Esophagus (tissue), 2 donors: ENCODE data around the gene KLHL33. TPM values are rescaled to one million over a fixed set of nuclear protein-coding genes. Genes with fewer than 3 reads are reported as not detected.

Experiments used
- H3K27ac ChIP-seq, 2 donors: one replicate each; pipeline ENCODE4 v1.5.1; 2013; ENCODE audit warnings: low read depth in 2 of 2, mild to moderate bottlenecking in 2 of 2, inconsistent platforms in 1 of 2, low read length in 1 of 2, moderate library complexity in 1 of 2
- H3K27me3 ChIP-seq, 2 donors: one replicate each; pipeline ENCODE4 v1.6.1; 2013; ENCODE audit warnings: low read length in 2 of 2, control low read depth in 1 of 2, mild to moderate bottlenecking in 1 of 2; ENCODE audit not compliant: insufficient read depth in 2 of 2, control insufficient read depth in 1 of 2
- H3K36me3 ChIP-seq, 2 donors: one replicate each; pipeline ENCODE4 v1.6.1; 2013; ENCODE audit warnings: low read length in 1 of 2; ENCODE audit not compliant: control insufficient read depth in 2 of 2, insufficient read depth in 2 of 2
- H3K4me1 ChIP-seq, 2 donors: one replicate each; pipeline ENCODE4 v1.6.1; 2013; ENCODE audit warnings: low read length in 1 of 2; ENCODE audit not compliant: control insufficient read depth in 2 of 2, insufficient read depth in 2 of 2
- H3K4me3 ChIP-seq, 2 donors: one replicate each; pipeline ENCODE4 v1.5.1; 2013; ENCODE audit warnings: low read length in 2 of 2, mild to moderate bottlenecking in 2 of 2, low read depth in 1 of 2, moderate library complexity in 1 of 2
- H3K9me3 ChIP-seq, 2 donors: one replicate each; pipeline ENCODE4 v1.6.1; 2013; ENCODE audit warnings: mild to moderate bottlenecking in 2 of 2, low read depth in 1 of 2, low read length in 1 of 2, moderate library complexity in 1 of 2; ENCODE audit not compliant: control insufficient read depth in 2 of 2, insufficient read depth in 1 of 2
- WGBS, 2 donors: extraction: QIAGEN DNeasy Blood & Tissue Kit; methylation state at CpG; one replicate each; pipeline ENCODE4 v1.1.7; 2013; 5-methylcytosine and 5-hydroxymethylcytosine counted together
- polyA plus RNA-seq, 2 donors: library from polyadenylated mRNA; stranded (reverse); fragments of 200-250 nt; gene quantifications; one replicate each; pipeline ENCODE4 v1.2.3, GENCODE V29; 2013
- donor health status: healthy with polysubstance abuse.
- donor health status: Bipolar disorder and iron deficiency.

The KLHL33 gene
- polyA plus RNA-seq, 2 donors, result 0.06 to 0.07 TPM

- Histone ChIP-seq H3K9me3 (no peaks in the 10 kb centered on the region), H3K27ac (no peak overlapping the region), H3K4me1 (no peaks in the 10 kb centered on the region), H3K27me3 (no peaks in the 10 kb centered on the region), H3K4me3 (no peak overlapping the region), H3K36me3 (peaks cover 0 to 3% of the 10 kb centered on the region in 2 donors)
- 74 to 76% methylated on average over 30 of the region's 30 CpGs for WGBS, 2 donors
Measured at GRCh38 chr14:20429801-20430669, 5.9 kb downstream of the KLHL33 start.

GRCh38 chr14:20428802-20429201 is 7.2 kb downstream of the KLHL33 start:
- Histone ChIP-seq H3K36me3 (peaks cover 0 to 3% of the 10 kb centered on the region in 2 donors), H3K27me3 (no peaks in the 10 kb centered on the region), H3K4me3 (no peak overlapping the region), H3K4me1 (no peaks in the 10 kb centered on the region), H3K9me3 (no peaks in the 10 kb centered on the region), H3K27ac (no peak overlapping the region)
- 44 to 59% methylated on average over 5 of the region's 5 CpGs for WGBS, 2 donors

- Histone ChIP-seq H3K4me3 (no peak overlapping the region), H3K27me3 (no peaks in the 10 kb centered on the region), H3K9me3 (no peaks in the 10 kb centered on the region), H3K36me3 (peaks cover 0 to 3% of the 10 kb centered on the region in 2 donors), H3K4me1 (no peaks in the 10 kb centered on the region), H3K27ac (no peak overlapping the region)
- WGBS, 2 donors, result 82 to 84% methylated on average over 5 of the region's 5 CpGs
Measured at GRCh38 chr14:20428010-20428365, 8.0 kb downstream of the KLHL33 start.

GRCh38 chr14:20427231-20428009 is 8.5 kb downstream of the KLHL33 start:
- Histone ChIP-seq H3K9me3 (no peaks in the 10 kb centered on the region), H3K4me1 (no peaks in the 10 kb centered on the region), H3K4me3 (no peak overlapping the region), H3K36me3 (peaks cover 0 to 3% of the 10 kb centered on the region in 2 donors), H3K27me3 (no peaks in the 10 kb centered on the region), H3K27ac (no peak overlapping the region)
- 48 to 60% methylated on average over 5 of the region's 5 CpGs for WGBS, 2 donors

GRCh38 chr14:20424851-20425250 is 11.1 kb downstream of the KLHL33 start:
- H3K4me1 ChIP-seq, result no peaks in the 10 kb centered on the region
- H3K9me3 ChIP-seq, result no peaks in the 10 kb centered on the region
- H3K4me3 ChIP-seq, result no peak overlapping the region
- no peak overlapping the region for H3K27ac ChIP-seq
- no peaks in the 10 kb centered on the region for H3K27me3 ChIP-seq
- 35 to 36% methylated on average over 2 of the region's 2 CpGs for WGBS, 2 donors
- no peaks in the 10 kb centered on the region for H3K36me3 ChIP-seq

GRCh38 chr14:20422886-20423285 is 13.1 kb downstream of the KLHL33 start:
- H3K9me3 ChIP-seq, result no peaks in the 10 kb centered on the region
- H3K36me3 ChIP-seq, result no peaks in the 10 kb centered on the region
- H3K4me1 ChIP-seq, result no peaks in the 10 kb centered on the region
- no peak overlapping the region for H3K27ac ChIP-seq
- 39 to 47% methylated on average over 2 of the region's 2 CpGs for WGBS, 2 donors
- no peaks in the 10 kb centered on the region for H3K27me3 ChIP-seq
- H3K4me3 ChIP-seq, result no peak overlapping the region

GRCh38 chr14:20421267-20421666 is 14.7 kb downstream of the KLHL33 start:
- Histone ChIP-seq H3K4me3 (no peak overlapping the region), H3K9me3 (no peaks in the 10 kb centered on the region), H3K27me3 (no peaks in the 10 kb centered on the region), H3K4me1 (no peaks in the 10 kb centered on the region), H3K36me3 (no peaks in the 10 kb centered on the region), H3K27ac (no peak overlapping the region)
- 56 to 63% methylated on average over 2 of the region's 2 CpGs for whole genome bisulfite sequencing, 2 donors

- Histone ChIP-seq H3K27ac (no peak overlapping the region), H3K4me3 (no peak overlapping the region), H3K27me3 (no peaks in the 10 kb centered on the region), H3K9me3 (no peaks in the 10 kb centered on the region), H3K4me1 (no peaks in the 10 kb centered on the region), H3K36me3 (no peaks in the 10 kb centered on the region)
- WGBS, 2 donors, result 72% methylated on average over 1 of the region's 1 CpG
Measured at GRCh38 chr14:20419419-20419818, 16.5 kb downstream of the KLHL33 start.

GRCh38 chr14:20418501-20418909 is 17.5 kb downstream of the KLHL33 start:
- Histone ChIP-seq H3K27me3 (no peaks in the 10 kb centered on the region), H3K4me3 (no peak overlapping the region), H3K9me3 (no peaks in the 10 kb centered on the region), H3K27ac (no peak overlapping the region), H3K4me1 (no peaks in the 10 kb centered on the region), H3K36me3 (no peaks in the 10 kb centered on the region)
- WGBS, 2 donors, result 81 to 93% methylated on average over 2 of the region's 2 CpGs
